Stimulated activated naive B cell treated with anti-CD40 and anti-IgM and Interleukin-4, amounts not matched to agents 10 μg/mL and 1 μg/mL and 100 μg/mL, for 72 hours (primary cell): ENCODE results near the gene IL19.

Experiments used
- ATAC-seq, 2 donors: fragments of 150-1000 bp; cut with Tn5 transposase; replicated peaks; 2 replicates each; pipeline ENCODE4 v1.10.0; 2021; ENCODE audit warnings: moderate library complexity in 1 of 2
- DNase-seq: peaks from one replicate; pipeline ENCODE4 v3.0.0; 2021
- H3K27ac Mint-ChIP-seq: one replicate; pipeline ENCODE4 v1.8.0; 2022; ENCODE audit warnings: mild to moderate bottlenecking, mixed read lengths
- H3K27me3 Mint-ChIP-seq, 2 donors: one replicate each; pipeline ENCODE4 v1.8.0; 2022; ENCODE audit warnings: mixed read lengths in 2 of 2
- H3K36me3 Mint-ChIP-seq, 2 donors: one replicate each; pipeline ENCODE4 v1.8.0; 2022; ENCODE audit warnings: mixed read lengths in 2 of 2, mild to moderate bottlenecking in 1 of 2
- H3K4me1 Mint-ChIP-seq, 2 donors: one replicate each; pipeline ENCODE4 v1.8.0; 2022; ENCODE audit warnings: mixed read lengths in 2 of 2, mild to moderate bottlenecking in 1 of 2
- H3K4me3 Mint-ChIP-seq, 2 donors: one replicate each; pipeline ENCODE4 v1.8.0; 2022; ENCODE audit warnings: mild to moderate bottlenecking in 2 of 2, mixed read lengths in 2 of 2, moderate library complexity in 1 of 2
- H3K9me3 Mint-ChIP-seq, 2 donors: one replicate each; pipeline ENCODE4 v1.8.0; 2022; ENCODE audit warnings: mixed read lengths in 2 of 2, mild to moderate bottlenecking in 1 of 2

The IL19 gene

DNA sequence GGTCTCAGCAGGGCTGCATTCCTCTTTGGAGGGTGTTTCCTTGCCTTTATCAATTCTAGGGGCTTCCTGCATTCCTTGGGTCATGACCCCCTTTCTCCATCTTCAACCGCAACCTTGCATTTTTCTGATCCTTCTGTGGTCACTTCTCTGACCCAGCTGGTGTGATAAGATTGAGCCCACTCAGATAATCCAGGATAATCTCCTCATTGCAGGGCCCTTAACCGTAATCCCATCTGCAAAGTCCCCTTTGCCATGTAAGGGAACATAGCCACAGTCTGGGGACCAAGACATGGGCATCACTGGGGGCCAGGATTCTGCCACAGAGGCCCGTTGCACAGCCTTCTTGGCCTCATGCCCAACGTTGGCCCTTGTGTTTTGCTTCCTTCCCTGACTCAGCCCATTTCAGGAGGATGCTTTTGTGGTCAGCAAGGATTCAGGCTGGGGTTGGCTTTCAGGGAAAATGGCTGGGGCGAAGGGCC, 35.0 kb upstream of the IL19 start:
- ATAC-seq (no peak), DNase-seq (no peak)
- H3K4me1 Mint-ChIP-seq: peaks cover 53 to 72% of the 10 kb centered on the region in 2 donors
- H3K4me3 Mint-ChIP-seq: no peak overlapping the region
- H3K27ac Mint-ChIP-seq: no peak overlapping the region
- no peaks in the 10 kb centered on the region for H3K27me3 Mint-ChIP-seq
- no peaks in the 10 kb centered on the region for H3K9me3 Mint-ChIP-seq
- H3K36me3 Mint-ChIP-seq: peaks cover 34 to 45% of the 10 kb centered on the region in 2 donors

- H3K4me3 Mint-ChIP-seq: peak overlapping the region in 1 of 2 donors; percentile 19
Observed at GRCh38 chr1:206736878-206737728, 33.5 kb upstream of the IL19 start.

GRCh38 chr1:206737729-206738201, 32.8 kb upstream of the IL19 start:
- Mint-ChIP-seq H3K27ac (peak overlapping the region; percentile 37), H3K4me3 (no peak overlapping the region), H3K36me3 (peaks cover 21 to 27% of the 10 kb centered on the region in 2 donors), H3K9me3 (no peaks in the 10 kb centered on the region), H3K27me3 (no peaks in the 10 kb centered on the region), H3K4me1 (peaks cover 66 to 88% of the 10 kb centered on the region in 2 donors)
- ATAC-seq: no peak
- no peak for DNase-seq

More at GRCh38 chr1:206736878-206737728, 33.5 kb upstream of the IL19 start:
- Mint-ChIP-seq H3K27me3 (no peaks in the 10 kb centered on the region), H3K4me1 (peaks cover 63 to 82% of the 10 kb centered on the region in 2 donors), H3K27ac (peak overlapping the region; percentile 87), H3K36me3 (peaks cover 25 to 33% of the 10 kb centered on the region in 2 donors), H3K9me3 (no peaks in the 10 kb centered on the region)
- DNase-seq (no peak), ATAC-seq (no peak)

GRCh38 chr1:206738370-206739366, 31.9 kb upstream of the IL19 start:
- Mint-ChIP-seq H3K27me3 (no peaks in the 10 kb centered on the region), H3K36me3 (peaks cover 19 to 20% of the 10 kb centered on the region in 2 donors), H3K4me3 (peak overlapping the region in 1 of 2 donors; percentile 12), H3K9me3 (no peaks in the 10 kb centered on the region), H3K4me1 (peaks cover 71 to 96% of the 10 kb centered on the region in 2 donors), H3K27ac (peak overlapping the region; percentile 78)
- no peak for DNase-seq
- no peak for ATAC-seq

GRCh38 chr1:206739411-206740076, 31.0 kb upstream of the IL19 start:
- H3K27me3 Mint-ChIP-seq: no peaks in the 10 kb centered on the region
- H3K4me3 Mint-ChIP-seq: peak overlapping the region; percentile 55 to 63
- no peaks in the 10 kb centered on the region for H3K9me3 Mint-ChIP-seq
- peak overlapping the region; percentile 96 for H3K27ac Mint-ChIP-seq
- peaks cover 11 to 13% of the 10 kb centered on the region in 2 donors for H3K36me3 Mint-ChIP-seq
- ATAC-seq (peak; percentile 86 to 89), DNase-seq (peak; percentile 71)
- H3K4me1 Mint-ChIP-seq: peaks cover 66 to 93% of the 10 kb centered on the region in 2 donors

DNA sequence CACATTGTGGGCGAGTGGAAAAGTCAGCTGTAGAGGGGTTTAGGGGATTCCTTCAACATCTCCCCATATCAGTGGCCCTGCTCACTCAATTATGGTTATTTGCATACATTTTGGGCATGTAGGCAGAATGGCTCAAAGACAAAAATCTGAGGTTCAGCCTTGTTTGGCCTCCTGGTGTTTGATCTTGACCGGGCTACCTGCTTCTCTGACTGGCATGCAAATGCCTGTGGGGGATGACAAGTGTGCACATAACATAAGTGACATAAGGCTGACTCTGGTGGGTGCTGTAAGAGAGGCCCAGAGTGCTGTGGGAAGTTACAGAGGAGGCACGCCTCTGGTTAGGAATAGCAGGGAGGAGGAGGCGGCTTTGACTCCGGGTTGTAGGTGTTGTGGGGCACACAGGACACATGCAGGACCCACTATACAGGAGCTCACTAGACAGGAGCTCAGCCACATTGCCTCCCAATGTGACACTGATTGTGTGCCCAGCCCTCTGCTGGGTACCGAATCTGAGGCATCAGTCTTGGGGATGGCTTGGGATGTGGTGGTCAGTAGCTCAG, 29.4 kb upstream of the IL19 start:
- H3K27me3 Mint-ChIP-seq: no peaks in the 10 kb centered on the region
- ATAC-seq (no peak), DNase-seq (no peak)
- H3K36me3 Mint-ChIP-seq: peaks cover 3 to 7% of the 10 kb centered on the region in 2 donors
- H3K9me3 Mint-ChIP-seq: no peaks in the 10 kb centered on the region
- peak overlapping the region; percentile 57 for H3K27ac Mint-ChIP-seq
- peaks cover 63 to 86% of the 10 kb centered on the region in 2 donors for H3K4me1 Mint-ChIP-seq
- peak overlapping the region in 1 of 2 donors; percentile 12 for H3K4me3 Mint-ChIP-seq

DNA sequence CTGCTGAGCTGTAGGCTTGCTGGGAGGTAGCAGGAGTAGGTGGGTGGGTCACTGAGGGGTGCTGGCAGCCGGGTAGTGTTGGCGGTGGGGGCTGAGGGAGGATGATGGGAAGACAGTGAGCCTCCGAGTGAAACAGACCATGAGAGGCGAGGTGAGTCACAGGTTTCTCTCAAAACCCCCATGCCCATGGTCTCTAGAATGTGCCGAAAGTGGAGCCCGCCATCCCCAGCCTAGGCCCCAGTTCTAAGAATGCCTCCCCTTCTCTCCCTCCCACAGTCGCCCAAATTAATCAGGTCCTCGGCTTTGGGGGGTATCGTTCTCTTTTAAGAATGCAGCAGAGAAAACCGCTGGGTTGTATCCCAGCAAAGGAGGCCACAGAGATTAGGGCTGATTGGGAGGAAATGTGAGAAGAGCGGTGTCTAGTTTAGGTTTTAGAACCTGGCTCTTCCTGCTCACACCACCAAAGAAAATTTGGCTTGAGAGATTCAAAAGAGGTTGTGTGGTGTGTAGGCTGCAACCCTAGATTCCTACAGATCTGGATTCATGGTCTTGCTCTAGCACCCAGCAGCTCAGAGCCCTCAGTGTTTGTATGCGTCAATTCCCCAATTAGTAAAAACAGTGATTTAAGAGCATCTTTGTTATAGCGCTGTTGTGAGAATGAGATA, 27.7 kb upstream of the IL19 start:
- Mint-ChIP-seq H3K9me3 (no peaks in the 10 kb centered on the region), H3K27me3 (no peaks in the 10 kb centered on the region), H3K4me3 (no peak overlapping the region), H3K4me1 (peaks cover 50 to 69% of the 10 kb centered on the region in 2 donors), H3K36me3 (peaks cover 3 to 5% of the 10 kb centered on the region in 2 donors), H3K27ac (peak overlapping the region; percentile 69)
- peak in 1 of 2 donors; percentile 7 for ATAC-seq
- DNase-seq: no peak

DNA sequence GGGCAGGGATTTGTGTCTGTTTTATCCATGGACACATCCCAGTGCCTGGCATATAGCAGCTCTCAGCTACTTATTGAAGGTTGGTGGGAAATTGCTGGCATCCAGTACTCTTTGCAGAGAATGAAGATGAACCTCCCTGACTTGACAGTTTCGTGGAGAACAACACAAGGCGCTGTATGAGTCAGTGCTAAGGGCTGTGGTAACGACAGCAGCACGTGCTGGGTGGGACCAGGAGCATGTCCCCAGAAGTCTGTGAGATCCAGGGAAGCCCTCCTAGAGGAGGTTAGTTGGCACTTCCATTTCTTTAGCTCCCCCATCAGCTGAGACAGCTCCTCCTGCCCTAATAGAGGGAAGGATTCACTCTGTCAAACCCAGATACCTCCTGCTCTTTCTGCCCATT, 25.9 kb upstream of the IL19 start:
- H3K36me3 Mint-ChIP-seq: peaks cover 0 to 2% of the 10 kb centered on the region in 2 donors
- no peak overlapping the region for H3K27ac Mint-ChIP-seq
- no peak for DNase-seq
- ATAC-seq: no peak
- no peaks in the 10 kb centered on the region for H3K27me3 Mint-ChIP-seq
- peaks cover 35 to 59% of the 10 kb centered on the region in 2 donors for H3K4me1 Mint-ChIP-seq
- H3K4me3 Mint-ChIP-seq: no peak overlapping the region
- H3K9me3 Mint-ChIP-seq: no peaks in the 10 kb centered on the region

- Mint-ChIP-seq H3K36me3 (peaks cover 0 to 2% of the 10 kb centered on the region in 2 donors), H3K4me3 (no peak overlapping the region), H3K27ac (peak overlapping the region; percentile 74), H3K4me1 (peaks cover 32 to 54% of the 10 kb centered on the region in 2 donors), H3K27me3 (no peaks in the 10 kb centered on the region), H3K9me3 (no peaks in the 10 kb centered on the region)
- ATAC-seq (no peak), DNase-seq (no peak)
Observed at GRCh38 chr1:206745301-206745700, 25.3 kb upstream of the IL19 start.

DNA sequence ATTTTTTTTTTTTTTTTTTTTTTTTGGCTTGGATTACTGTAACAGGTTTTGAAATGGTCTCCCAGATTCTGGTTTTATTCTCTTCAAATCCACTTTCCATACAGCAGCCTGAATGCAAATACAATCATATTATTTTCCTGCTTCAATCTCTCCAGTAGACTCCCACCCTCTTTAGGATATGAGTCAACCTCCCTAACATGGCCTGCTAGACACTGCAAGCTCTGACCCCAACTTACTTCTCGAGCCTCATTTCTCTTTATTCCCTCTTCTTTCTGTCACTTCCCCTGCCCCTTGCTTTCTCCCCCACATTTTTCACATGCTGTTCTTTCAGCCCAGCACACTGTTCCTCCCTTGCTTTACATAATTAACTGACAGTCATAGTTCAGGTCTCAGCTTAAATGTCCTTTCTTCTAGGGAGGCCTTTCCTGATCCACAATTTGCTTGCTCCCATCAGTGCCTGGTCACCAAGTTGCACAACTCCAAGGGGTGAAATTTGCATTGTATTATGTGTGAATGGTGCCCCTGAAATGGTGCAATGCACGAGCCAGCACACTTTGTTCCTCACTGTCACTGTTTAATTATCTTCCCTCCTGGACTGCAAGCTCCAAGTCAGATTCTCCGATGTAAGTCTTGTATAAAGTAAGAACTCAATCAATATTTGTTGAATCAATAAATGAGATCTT, 22.1 kb upstream of the IL19 start:
- no peak overlapping the region for H3K4me3 Mint-ChIP-seq
- peaks cover 0 to 2% of the 10 kb centered on the region in 2 donors for H3K36me3 Mint-ChIP-seq
- H3K27ac Mint-ChIP-seq: no peak overlapping the region
- H3K9me3 Mint-ChIP-seq: no peaks in the 10 kb centered on the region
- ATAC-seq (no peak), DNase-seq (no peak)
- peaks cover 15 to 31% of the 10 kb centered on the region in 2 donors for H3K4me1 Mint-ChIP-seq
- no peaks in the 10 kb centered on the region for H3K27me3 Mint-ChIP-seq

DNA sequence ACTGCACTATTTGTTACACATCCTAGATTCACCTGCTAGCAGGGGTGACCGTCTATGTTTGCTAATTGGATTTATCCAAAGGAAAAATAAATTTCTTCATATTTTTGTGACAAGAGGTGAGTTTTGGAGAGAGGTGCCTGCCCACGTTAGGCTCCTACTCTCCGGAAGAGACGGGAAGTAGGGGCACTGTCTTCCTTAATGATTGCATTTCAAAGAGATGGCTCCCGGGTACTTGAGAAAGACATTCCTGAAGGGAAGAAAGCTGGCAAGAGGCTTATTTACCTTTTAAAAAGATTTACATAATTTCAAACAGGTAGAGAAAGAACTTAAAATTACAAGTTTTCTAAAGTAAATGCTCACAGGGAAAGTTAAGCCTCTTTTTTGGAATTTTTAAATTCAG, 18.7 kb upstream of the IL19 start:
- Mint-ChIP-seq H3K27me3 (no peaks in the 10 kb centered on the region), H3K4me3 (no peak overlapping the region), H3K27ac (no peak overlapping the region), H3K36me3 (no peaks in the 10 kb centered on the region), H3K4me1 (peaks cover 15 to 27% of the 10 kb centered on the region in 2 donors), H3K9me3 (no peaks in the 10 kb centered on the region)
- DNase-seq (no peak), ATAC-seq (no peak)

DNA sequence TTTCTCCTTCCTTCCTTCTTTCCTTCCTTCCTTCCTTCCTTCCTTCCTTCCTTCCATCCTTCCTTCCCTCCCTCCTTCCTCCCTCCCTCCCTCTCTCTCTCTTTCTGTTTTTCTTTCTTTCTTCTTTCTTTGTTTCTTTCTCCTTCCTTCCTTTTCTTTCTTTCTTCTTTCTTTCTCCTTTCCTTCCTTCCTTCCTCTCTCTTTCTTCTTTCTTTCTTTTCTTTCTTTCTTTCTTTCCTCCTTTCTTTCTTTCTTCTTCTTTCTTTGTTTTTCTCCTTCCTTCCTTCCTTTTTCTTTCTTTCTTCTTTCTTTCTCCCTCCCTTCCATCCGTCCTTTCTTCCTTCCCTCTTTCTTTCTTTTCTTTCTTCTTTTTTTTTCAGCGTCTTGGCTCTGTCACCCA, 18.1 kb upstream of the IL19 start:
- Mint-ChIP-seq H3K4me3 (no peak overlapping the region), H3K36me3 (no peaks in the 10 kb centered on the region), H3K4me1 (peaks cover 15 to 27% of the 10 kb centered on the region in 2 donors), H3K27me3 (no peaks in the 10 kb centered on the region), H3K9me3 (no peaks in the 10 kb centered on the region), H3K27ac (peak overlapping the region; percentile 79)
- DNase-seq: no peak
- ATAC-seq: no peak
